Measurements from ENCODE around the gene SOWAHA. TPM values are rescaled to one million over a fixed set of nuclear protein-coding genes. Genes with fewer than 3 reads are reported as not detected.

The SOWAHA gene
- total RNA-seq, 1 donor from 2014 or later = 0.18 TPM

GRCh38 chr5:132772291-132773070, 40.6 kb upstream of the SOWAHA start:
- no peaks in the 10 kb centered on the region for H3K9me3 ChIP-seq
- H3K36me3 ChIP-seq = no peaks in the 10 kb centered on the region
- intact Hi-C loops (cut with DNase I) = no loop called here
- H3K4me3 ChIP-seq = no peak overlapping the region
- no peak for DNase-seq
- peak overlapping the region; percentile 41 for H3K27ac ChIP-seq
- ATAC-seq = no peak
- no peaks in the 10 kb centered on the region for H3K27me3 ChIP-seq (ENCODE audit: low read depth)
- no peak for TF ChIP-seq CTCF (IDR thresholded peaks at IDR 0.05)
- peaks cover 43% of the 10 kb centered on the region for H3K4me1 ChIP-seq

GRCh38 chr5:132773114-132773513, 40.0 kb upstream of the SOWAHA start:
- ATAC-seq (no peak), DNase-seq (no peak)
- TF ChIP-seq CTCF (IDR thresholded peaks at IDR 0.05) = no peak
- Histone ChIP-seq H3K27ac (no peak overlapping the region), H3K9me3 (no peaks in the 10 kb centered on the region), H3K4me3 (no peak overlapping the region), H3K27me3 (ENCODE audit: low read depth) (no peaks in the 10 kb centered on the region), H3K4me1 (peaks cover 46% of the 10 kb centered on the region), H3K36me3 (no peaks in the 10 kb centered on the region)
- intact Hi-C loops (cut with DNase I) = no loop called here

- Histone ChIP-seq H3K36me3 (no peaks in the 10 kb centered on the region), H3K27ac (peak overlapping the region; percentile 16), H3K4me3 (no peak overlapping the region), H3K4me1 (peaks cover 41% of the 10 kb centered on the region), H3K27me3 (ENCODE audit: low read depth) (no peaks in the 10 kb centered on the region), H3K9me3 (no peaks in the 10 kb centered on the region)
- intact Hi-C loops (cut with DNase I) = no loop called here
- ATAC-seq = no peak
- TF ChIP-seq CTCF (IDR thresholded peaks at IDR 0.05) = no peak
- DNase-seq = no peak
Observed at GRCh38 chr5:132773601-132774355, 39.3 kb upstream of the SOWAHA start.

GRCh38 chr5:132774406-132774805, 38.7 kb upstream of the SOWAHA start:
- H3K27ac ChIP-seq = peak overlapping the region; percentile 16

GRCh38 chr5:132774896-132775295, 38.2 kb upstream of the SOWAHA start:
- H3K9me3 ChIP-seq = no peaks in the 10 kb centered on the region
- intact Hi-C loops (cut with DNase I) = no loop called here
- H3K27me3 ChIP-seq (ENCODE audit: low read depth) = no peaks in the 10 kb centered on the region
- TF ChIP-seq CTCF (IDR thresholded peaks at IDR 0.05) = no peak
- H3K4me3 ChIP-seq = no peak overlapping the region
- no peak for DNase-seq
- H3K4me1 ChIP-seq = peaks cover 41% of the 10 kb centered on the region
- no peak for ATAC-seq
- H3K27ac ChIP-seq = peak overlapping the region; percentile 16
- H3K36me3 ChIP-seq = no peaks in the 10 kb centered on the region

More at GRCh38 chr5:132774406-132774805, 38.7 kb upstream of the SOWAHA start:
- TF ChIP-seq CTCF (IDR thresholded peaks at IDR 0.05) = no peak
- Histone ChIP-seq H3K9me3 (no peaks in the 10 kb centered on the region), H3K4me1 (peaks cover 41% of the 10 kb centered on the region), H3K36me3 (no peaks in the 10 kb centered on the region), H3K4me3 (no peak overlapping the region), H3K27me3 (ENCODE audit: low read depth) (no peaks in the 10 kb centered on the region)
- intact Hi-C loops (cut with DNase I) = no loop called here
- no peak for DNase-seq
- peak in 1 of 2 donors; percentile 11 for ATAC-seq
